NB4 (cell line): Measurements from ENCODE around the gene PHF14.

Experiments used
- DNase-seq: peaks from one replicate; pipeline ENCODE4 v3.0.0; 2010; ENCODE audit warnings: low read depth
- H3K4me3 ChIP-seq: one replicate; pipeline ENCODE4 v1.5.1; 2011; ENCODE audit warnings: mild to moderate bottlenecking, low read depth, low read length, moderate library complexity
- MAX ChIP-seq: IDR thresholded peaks from 2 replicates; pipeline ENCODE4 v1.6.1; 2011; ENCODE audit warnings: low read depth, low read length
- MYC ChIP-seq: IDR thresholded peaks from 2 replicates; pipeline ENCODE4 v1.6.1; 2011; ENCODE audit warnings: low read depth, low read length
- POLR2A ChIP-seq: IDR thresholded peaks from 2 replicates; pipeline ENCODE4 v1.6.1; 2011; ENCODE audit warnings: mild to moderate bottlenecking; ENCODE audit not compliant: insufficient read length; ENCODE audit errors: extremely low read depth
- TF ChIP-seq, protein P1 (sequence below): IDR thresholded peaks from one replicate; pipeline ENCODE4 v1.5.1; 2012; ENCODE audit warnings: low read depth, low read length

Gene PHF14

GRCh38 chr7:11185179-11185815 is 211.6 kb downstream of the PHF14 start:
- TF ChIP-seq MAX (no peak), MYC (no peak), POLR2A (no peak)
- TF ChIP-seq, protein P1, sequence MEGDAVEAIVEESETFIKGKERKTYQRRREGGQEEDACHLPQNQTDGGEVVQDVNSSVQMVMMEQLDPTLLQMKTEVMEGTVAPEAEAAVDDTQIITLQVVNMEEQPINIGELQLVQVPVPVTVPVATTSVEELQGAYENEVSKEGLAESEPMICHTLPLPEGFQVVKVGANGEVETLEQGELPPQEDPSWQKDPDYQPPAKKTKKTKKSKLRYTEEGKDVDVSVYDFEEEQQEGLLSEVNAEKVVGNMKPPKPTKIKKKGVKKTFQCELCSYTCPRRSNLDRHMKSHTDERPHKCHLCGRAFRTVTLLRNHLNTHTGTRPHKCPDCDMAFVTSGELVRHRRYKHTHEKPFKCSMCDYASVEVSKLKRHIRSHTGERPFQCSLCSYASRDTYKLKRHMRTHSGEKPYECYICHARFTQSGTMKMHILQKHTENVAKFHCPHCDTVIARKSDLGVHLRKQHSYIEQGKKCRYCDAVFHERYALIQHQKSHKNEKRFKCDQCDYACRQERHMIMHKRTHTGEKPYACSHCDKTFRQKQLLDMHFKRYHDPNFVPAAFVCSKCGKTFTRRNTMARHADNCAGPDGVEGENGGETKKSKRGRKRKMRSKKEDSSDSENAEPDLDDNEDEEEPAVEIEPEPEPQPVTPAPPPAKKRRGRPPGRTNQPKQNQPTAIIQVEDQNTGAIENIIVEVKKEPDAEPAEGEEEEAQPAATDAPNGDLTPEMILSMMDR = no peak
- H3K4me3 ChIP-seq = no peak overlapping the region
- no peak for DNase-seq

- no peak overlapping the region for H3K4me3 ChIP-seq
- no peak for TF ChIP-seq MAX
- TF ChIP-seq, protein P1 = no peak
- TF ChIP-seq MYC = no peak
- no peak for TF ChIP-seq POLR2A
- DNase-seq = no peak
These were observed 215.0 kb downstream of the PHF14 start for GRCh38 chr7:11188529-11189310.

DNA sequence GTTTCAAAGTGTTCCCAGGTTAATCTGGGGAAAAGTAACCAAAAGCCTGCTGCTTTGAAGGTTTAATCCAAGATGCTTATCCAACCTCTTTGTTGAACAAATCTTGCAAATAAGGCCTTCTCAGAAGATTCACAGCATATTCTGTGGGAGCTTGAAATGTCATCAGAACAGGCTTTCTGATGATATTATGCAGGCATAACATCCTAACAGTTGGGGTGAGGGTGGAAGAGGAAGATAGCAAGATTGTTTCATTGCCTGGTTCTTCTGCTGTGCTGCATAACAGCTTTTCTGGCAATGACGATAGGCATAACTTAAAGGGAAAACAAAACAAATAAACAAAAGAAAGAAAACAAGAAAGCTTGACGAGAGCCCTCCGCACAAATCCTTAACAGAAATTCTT is 217.4 kb downstream of the PHF14 start:
- TF ChIP-seq, protein P1 = no peak
- TF ChIP-seq MYC (no peak), POLR2A (no peak), MAX (no peak)
- H3K4me3 ChIP-seq = no peak overlapping the region

GRCh38 chr7:11191574-11192220 is 218.0 kb downstream of the PHF14 start:
- TF ChIP-seq MAX = no peak
- TF ChIP-seq MYC = no peak
- TF ChIP-seq POLR2A = no peak
- no peak overlapping the region for H3K4me3 ChIP-seq

More for the DNA sequence above, 217.4 kb downstream of the PHF14 start:
- DNase-seq = no peak

GRCh38 chr7:11192506-11192905 is 218.8 kb downstream of the PHF14 start:
- TF ChIP-seq POLR2A = no peak
- TF ChIP-seq, protein P1 = no peak
- no peak for TF ChIP-seq MAX
- TF ChIP-seq MYC = no peak
- DNase-seq = no peak
- H3K4me3 ChIP-seq = no peak overlapping the region

More at GRCh38 chr7:11191574-11192220, 218.0 kb downstream of the PHF14 start:
- no peak for DNase-seq
